Peyer's patch (tissue), 4 donors: ENCODE measurements around the gene PATE3.

Source experiments
- POLR2A ChIP-seq, 2 donors: fragments of 450-650 bp; IDR thresholded peaks; one replicate each; pipeline ENCODE4 v1.5.1; 2017; ENCODE audit warnings: antibody characterized with exemption in 2 of 2, mild to moderate bottlenecking in 2 of 2, moderate library complexity in 2 of 2
- TF ChIP-seq, protein P1 (sequence below), 6 experiments: fragments of 450-650 bp in 4 of 6; fragments of 200-600 bp in 2 of 6; sonication (generic) in 1 of 6; IDR thresholded peaks; one replicate each; pipeline ENCODE4 v1.5.1; 2017 to 2019; ENCODE audit warnings: antibody characterized with exemption in 6 of 6, mild to moderate bottlenecking in 3 of 6, moderate library complexity in 1 of 6

DNA sequence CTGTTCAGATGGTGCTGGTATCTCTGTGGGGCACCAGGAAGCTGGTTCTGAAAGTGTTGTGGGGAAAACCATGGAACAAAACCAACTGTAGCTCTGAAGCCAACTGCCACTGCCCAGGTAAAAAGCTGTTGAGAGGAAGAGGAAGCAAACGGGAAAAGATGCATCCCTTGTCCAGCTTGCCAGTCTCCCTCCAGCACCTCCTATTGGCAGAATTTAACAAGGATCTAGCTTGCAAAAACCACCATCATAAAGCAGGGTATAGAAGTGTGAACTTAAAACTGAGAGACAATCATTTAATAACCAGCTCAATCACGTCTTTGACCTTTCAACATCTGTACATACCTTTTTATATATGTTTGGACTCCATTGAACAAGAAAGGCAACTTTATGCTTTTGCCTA is 37.3 kb upstream of the PATE3 start:
- TF ChIP-seq POLR2A (IDR thresholded peaks at IDR 0.05): no peak
- TF ChIP-seq, protein P1, sequence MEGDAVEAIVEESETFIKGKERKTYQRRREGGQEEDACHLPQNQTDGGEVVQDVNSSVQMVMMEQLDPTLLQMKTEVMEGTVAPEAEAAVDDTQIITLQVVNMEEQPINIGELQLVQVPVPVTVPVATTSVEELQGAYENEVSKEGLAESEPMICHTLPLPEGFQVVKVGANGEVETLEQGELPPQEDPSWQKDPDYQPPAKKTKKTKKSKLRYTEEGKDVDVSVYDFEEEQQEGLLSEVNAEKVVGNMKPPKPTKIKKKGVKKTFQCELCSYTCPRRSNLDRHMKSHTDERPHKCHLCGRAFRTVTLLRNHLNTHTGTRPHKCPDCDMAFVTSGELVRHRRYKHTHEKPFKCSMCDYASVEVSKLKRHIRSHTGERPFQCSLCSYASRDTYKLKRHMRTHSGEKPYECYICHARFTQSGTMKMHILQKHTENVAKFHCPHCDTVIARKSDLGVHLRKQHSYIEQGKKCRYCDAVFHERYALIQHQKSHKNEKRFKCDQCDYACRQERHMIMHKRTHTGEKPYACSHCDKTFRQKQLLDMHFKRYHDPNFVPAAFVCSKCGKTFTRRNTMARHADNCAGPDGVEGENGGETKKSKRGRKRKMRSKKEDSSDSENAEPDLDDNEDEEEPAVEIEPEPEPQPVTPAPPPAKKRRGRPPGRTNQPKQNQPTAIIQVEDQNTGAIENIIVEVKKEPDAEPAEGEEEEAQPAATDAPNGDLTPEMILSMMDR (IDR thresholded peaks at IDR 0.05): no peak
